IMR-90 (cell line): ENCODE data around the gene NKTR. TPM values are rescaled to one million over a fixed set of nuclear protein-coding genes. Genes with fewer than 3 reads are reported as not detected.

Experiments used
- ATAC-seq: fragments of 200-7000 bp; cut with Tn5 transposase; 2 replicates; pipeline ENCODE4 v1.9.1; 2020; ENCODE audit warnings: low read depth, mild to moderate bottlenecking, moderate library complexity
- BruUV-seq: library from RNA; stranded (reverse); fragments of 400-500 nt; replicated peaks from 2 replicates; lab custom pipeline; 2021; lab: Mats Ljungman, UMichigan
- CTCF ChIA-PET: fragments of 300-600 bp; formaldehyde crosslinking; extraction: SDS; loops from one replicate; lab custom pipeline; 2021; ENCODE audit warnings: antibody characterized with exemption; lab: Yijun Ruan, JAX
- POLR2A ChIA-PET: fragments of 300-600 bp; sonication (Branson Sonifier 250); formaldehyde crosslinking; loops from one replicate; lab custom pipeline; 2022; ENCODE audit warnings: antibody characterized with exemption; ENCODE audit not compliant: unreplicated experiment; lab: Charles Lee
- DNase-seq: peaks from one replicate; pipeline ENCODE4 v3.0.0; 2013
- H2AFZ ChIP-seq: replicated peaks from 2 replicates; pipeline ENCODE3; 2013; ENCODE audit warnings: low read length, mild to moderate bottlenecking; ENCODE audit not compliant: poor library complexity
- H2AK5ac ChIP-seq: 2 replicates; pipeline ENCODE4 v1.6.1; 2013; ENCODE audit warnings: low read depth, low read length, inconsistent platforms
- H2AK9ac ChIP-seq: replicated peaks from 2 replicates; pipeline ENCODE3; 2013; ENCODE audit warnings: mild to moderate bottlenecking, low read depth, low read length, moderate library complexity; ENCODE audit not compliant: poor library complexity
- H2BK120ac ChIP-seq: 2 replicates; pipeline ENCODE4 v1.6.1; 2013; ENCODE audit warnings: low read depth, low read length, inconsistent platforms
- H2BK15ac ChIP-seq: 3 replicates; pipeline ENCODE4 v1.6.1; 2013; ENCODE audit warnings: low read depth, low read length, inconsistent platforms
- H2BK20ac ChIP-seq: 2 replicates; pipeline ENCODE4 v1.6.1; 2013; ENCODE audit warnings: low read depth, mild to moderate bottlenecking, inconsistent platforms, low read length, moderate library complexity
- H2BK5ac ChIP-seq: 2 replicates; pipeline ENCODE4 v1.6.1; 2013; ENCODE audit warnings: mild to moderate bottlenecking, low read depth, low read length, inconsistent platforms; ENCODE audit not compliant: poor library complexity, severe bottlenecking
- H3K14ac ChIP-seq: replicated peaks from 2 replicates; pipeline ENCODE4 v1.6.1; 2013; ENCODE audit warnings: low read depth, low read length, inconsistent platforms
- H3K18ac ChIP-seq: 2 replicates; pipeline ENCODE4 v1.6.1; 2013; ENCODE audit warnings: low read depth, low read length, control low read depth
- H3K23ac ChIP-seq: 2 replicates; pipeline ENCODE4 v1.6.1; 2013; ENCODE audit warnings: low read depth, low read length, inconsistent platforms
- H3K27ac ChIP-seq: 2 replicates; pipeline ENCODE4 v1.5.1; 2013; ENCODE audit warnings: mild to moderate bottlenecking, control low read depth, low read length; ENCODE audit not compliant: insufficient read depth
- H3K27me3 ChIP-seq: 2 replicates; pipeline ENCODE4 v1.6.1; 2013; ENCODE audit warnings: low read length; ENCODE audit not compliant: control insufficient read depth, insufficient read depth
- H3K36me3 ChIP-seq: 2 replicates; pipeline ENCODE4 v1.6.1; 2013; ENCODE audit warnings: low read length, mixed read lengths; ENCODE audit not compliant: control insufficient read depth, insufficient read depth
- H3K4ac ChIP-seq: 2 replicates; pipeline ENCODE4 v1.6.1; 2013; ENCODE audit warnings: low read depth, low read length, inconsistent platforms
- H3K4me1 ChIP-seq: 2 replicates; pipeline ENCODE4 v1.6.1; 2013; ENCODE audit warnings: low read length, mixed read lengths; ENCODE audit not compliant: control insufficient read depth, insufficient read depth
- H3K4me2 ChIP-seq: 2 replicates; pipeline ENCODE4 v1.6.1; 2013; ENCODE audit warnings: low read depth, mild to moderate bottlenecking, control low read depth, low read length, moderate library complexity
- H3K4me3 ChIP-seq: 2 replicates; pipeline ENCODE4 v1.5.1; 2013; ENCODE audit warnings: low read depth, mild to moderate bottlenecking, control low read depth, low read length, moderate library complexity; ENCODE audit not compliant: insufficient read depth
- H3K56ac ChIP-seq: 2 replicates; pipeline ENCODE4 v1.6.1; 2013; ENCODE audit warnings: low read length, inconsistent platforms; ENCODE audit not compliant: insufficient read depth; ENCODE audit errors: extremely low read depth
- H3K79me1 ChIP-seq, 2 experiments: 2 replicates each; pipeline ENCODE4 v1.6.1; 2013; ENCODE audit warnings: low read length in 2 of 2, inconsistent platforms in 1 of 2, low read depth in 1 of 2
- H3K9ac ChIP-seq: 2 replicates; pipeline ENCODE4 v1.6.1; 2013; ENCODE audit warnings: low read depth, low read length, control low read depth
- H3K9me1 ChIP-seq: 2 replicates; pipeline ENCODE4 v1.6.1; 2013; ENCODE audit warnings: low read length, inconsistent platforms; ENCODE audit not compliant: insufficient read depth
- H3K9me3 ChIP-seq: 2 replicates; pipeline ENCODE4 v1.6.1; 2013; ENCODE audit warnings: low read length; ENCODE audit not compliant: control insufficient read depth, insufficient read depth
- H4K20me1 ChIP-seq: 2 replicates; pipeline ENCODE4 v1.6.1; 2013; ENCODE audit warnings: low read length, inconsistent platforms; ENCODE audit not compliant: insufficient read depth
- H4K5ac ChIP-seq: 2 replicates; pipeline ENCODE4 v1.6.1; 2013; ENCODE audit warnings: mild to moderate bottlenecking, low read depth, low read length, control low read depth
- H4K8ac ChIP-seq, 2 experiments: 2 replicates each; pipeline ENCODE4 v1.6.1; 2013; ENCODE audit warnings: low read depth in 2 of 2, low read length in 2 of 2, control low read depth in 1 of 2, inconsistent platforms in 1 of 2
- H4K91ac ChIP-seq: 2 replicates; pipeline ENCODE4 v1.6.1; 2013; ENCODE audit warnings: low read depth, low read length, inconsistent platforms; ENCODE audit not compliant: insufficient read depth
- BHLHE40 ChIP-seq: fragments of 150-350 bp; IDR thresholded peaks from 2 replicates; pipeline ENCODE4 v1.6.1; 2016; ENCODE audit warnings: mild to moderate bottlenecking, low read depth, low read length
- CEBPB ChIP-seq: IDR thresholded peaks from 2 replicates; pipeline ENCODE4 v1.6.1; 2012; ENCODE audit warnings: low read depth, low read length, improper control_type of control experiment
- CHD1 ChIP-seq: IDR thresholded peaks from 2 replicates; pipeline ENCODE4 v1.6.1; 2012; ENCODE audit warnings: low read depth, low read length, improper control_type of control experiment
- FOS ChIP-seq: fragments of 150-350 bp; IDR thresholded peaks from 2 replicates; pipeline ENCODE4 v1.6.1; 2016; ENCODE audit warnings: low read depth, low read length
- MAFK ChIP-seq: IDR thresholded peaks from 2 replicates; pipeline ENCODE4 v1.6.1; 2012; ENCODE audit warnings: low read depth, low read length, improper control_type of control experiment
- MAZ ChIP-seq: IDR thresholded peaks from 2 replicates; pipeline ENCODE4 v1.6.1; 2012; ENCODE audit warnings: low read depth, mild to moderate bottlenecking, low read length, improper control_type of control experiment, moderate library complexity, borderline replicate concordance
- MXI1 ChIP-seq: IDR thresholded peaks from 2 replicates; pipeline ENCODE4 v1.6.1; 2012; ENCODE audit warnings: low read depth, mild to moderate bottlenecking, low read length, moderate library complexity, borderline replicate concordance
- NFE2L2 ChIP-seq: fragments of 150-350 bp; IDR thresholded peaks from 2 replicates; pipeline ENCODE4 v1.6.1; 2016; ENCODE audit warnings: low read depth, mild to moderate bottlenecking, low read length
- POLR2A ChIP-seq: IDR thresholded peaks from 2 replicates; pipeline ENCODE4 v1.6.1; 2012; ENCODE audit warnings: mild to moderate bottlenecking, low read depth, low read length
- RAD21 ChIP-seq: IDR thresholded peaks from 2 replicates; pipeline ENCODE4 v1.6.1; 2012; ENCODE audit warnings: low read length, improper control_type of control experiment
- RCOR1 ChIP-seq: IDR thresholded peaks from 2 replicates; pipeline ENCODE4 v1.6.1; 2012; ENCODE audit warnings: mild to moderate bottlenecking, low read length, improper control_type of control experiment; ENCODE audit not compliant: insufficient replicate concordance
- RFX5 ChIP-seq: IDR thresholded peaks from 2 replicates; pipeline ENCODE4 v1.8.0; 2012; ENCODE audit warnings: low read depth, mild to moderate bottlenecking, low read length, moderate library complexity
- SMC3 ChIP-seq: fragments of 150-350 bp; IDR thresholded peaks from 2 replicates; pipeline ENCODE4 v1.6.1; 2016; ENCODE audit warnings: low read depth, mild to moderate bottlenecking, antibody characterized with exemption, low read length, moderate library complexity
- WGBS, 2 experiments: methylation state at CpG; one replicate each; pipeline versions ENCODE4 v1.1.5 to v1.1.7; 2013; ENCODE audit warnings: missing lambda C conversion rate in 2 of 2; ENCODE audit not compliant: insufficient read length in 1 of 2; ENCODE audit errors: extremely low coverage in 2 of 2; 5-methylcytosine and 5-hydroxymethylcytosine counted together
- dilution Hi-C: fragments of 300-500 bp; cut with HindIII; formaldehyde crosslinking; loops from one replicate; pipeline ENCODE4 v1.14.3; 2018; ENCODE audit warnings: low sequenced_read_pairs; ENCODE audit not compliant: unreplicated experiment
- in situ Hi-C: fragments of 300-500 bp; cut with MboI; formaldehyde crosslinking; loops from 3 replicates; pipeline ENCODE4 v1.14.3; 2019; ENCODE audit warnings: low sequenced_read_pairs, inconsistent platforms, mixed read lengths
- intact Hi-C: fragments of 100-400 bp; cut with micrococcal nuclease; formaldehyde crosslinking; loops from 2 replicates; pipeline ENCODE4 v1.10.0; 2022
- polyA plus RNA-seq, 3 experiments: library from polyadenylated mRNA; depleted of rRNA; stranded (reverse); fragments of >200 nt; gene quantifications; 2 replicates each; pipeline ENCODE4 v1.2.3, GENCODE V29; 2012; ENCODE audit warnings: low replicate concordance in 1 of 3
- total RNA-seq: library from RNA; depleted of rRNA; stranded (reverse); fragments of >200 nt; gene quantifications from 2 replicates; pipeline ENCODE4 v1.2.3, GENCODE V29; 2012
- TF ChIP-seq, protein P1 (sequence below): fragments of 150-350 bp; IDR thresholded peaks from 2 replicates; pipeline ENCODE4 v1.6.1; 2016; ENCODE audit warnings: low read depth, mild to moderate bottlenecking, low read length, moderate library complexity, borderline replicate concordance
- TF ChIP-seq, protein P2 (sequence below): fragments of 150-350 bp; IDR thresholded peaks from 2 replicates; pipeline ENCODE4 v1.6.1; 2017; ENCODE audit warnings: mild to moderate bottlenecking, antibody characterized with exemption, low read length, low read depth

NKTR gene
- total and polyA plus RNA-seq, 2 of the 4 experiments (the other 2 are of a cell fraction): 24.0 to 30.7 TPM

DNA sequence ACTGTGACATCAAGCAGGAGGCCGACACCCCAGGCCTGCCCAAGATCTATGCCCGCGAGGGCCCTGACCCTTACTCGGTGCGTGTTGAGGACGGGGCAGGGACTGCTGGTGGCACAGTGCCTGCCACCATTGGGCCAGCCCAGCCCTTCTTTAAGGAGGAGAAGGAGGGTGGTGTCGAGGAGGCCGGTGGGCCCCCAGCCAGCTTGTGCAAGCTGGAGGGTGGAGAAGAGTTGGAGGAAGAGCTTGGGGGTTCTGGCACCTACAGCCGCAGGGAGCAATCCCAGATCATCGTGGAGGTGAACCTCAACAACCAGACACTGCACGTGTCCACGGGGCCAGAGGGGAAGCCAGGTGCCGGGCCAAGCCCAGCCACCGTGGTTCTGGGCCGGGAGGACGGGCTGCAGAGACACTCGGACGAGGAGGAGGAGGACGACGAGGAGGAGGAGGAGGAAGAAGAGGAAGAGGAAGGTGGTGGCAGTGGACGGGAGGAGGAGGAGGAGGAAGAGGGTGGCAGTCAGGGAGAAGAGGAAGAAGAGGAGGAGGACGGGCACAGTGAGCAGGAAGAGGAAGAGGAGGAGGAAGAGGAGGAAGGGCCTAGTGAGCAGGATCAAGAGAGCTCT, 58.4 kb downstream of the NKTR start:
- Histone ChIP-seq H4K5ac (no peak overlapping the region), H3K4ac (no peak overlapping the region), H2BK5ac (no peak overlapping the region), H3K9me1 (peaks cover 31% of the 10 kb centered on the region), H2BK20ac (no peak overlapping the region), H4K20me1 (peaks cover 30% of the 10 kb centered on the region), H3K4me3 (no peak overlapping the region), H4K91ac (no peak overlapping the region), H3K4me1 (peaks cover 13% of the 10 kb centered on the region), H2AK5ac (no peak overlapping the region), H2BK15ac (no peak overlapping the region), H3K27ac (no peak overlapping the region), H2BK120ac (no peak overlapping the region), H3K23ac (no peak overlapping the region), H3K14ac (no peak overlapping the region), H3K9me3 (no peaks in the 10 kb centered on the region), H3K79me1 (peaks cover 12 to 49% of the 10 kb centered on the region in 2 experiments), H4K8ac (no peak overlapping the region), H3K4me2 (no peak overlapping the region), H2AK9ac (no peak overlapping the region), H3K9ac (no peak overlapping the region), H3K27me3 (no peaks in the 10 kb centered on the region), H3K36me3 (peaks cover 21% of the 10 kb centered on the region; the same call in 1 of the 2 replicates), H2AFZ (no peak overlapping the region), H3K18ac (no peak overlapping the region), H3K56ac (no peak overlapping the region)
- in situ Hi-C loops: no loop called here
- intact Hi-C loops: loop anchor here (5.0 kb wide), 1 partner anchor 567 kb away; the partner anchor contains the start of gene TRAK1
- 76% methylated on average over 6 of the region's 22 CpGs; no CpG with 5 or more reads in 1 of the 2 experiments for WGBS, 2 experiments
- ATAC-seq (no peak), DNase-seq (no peak)
- CTCF ChIA-PET: no interaction called here
- POLR2A ChIA-PET: no interaction called here
- no TSS peak for BruUV-seq
- dilution Hi-C loops: no loop called here
- TF ChIP-seq CHD1 (no peak), MXI1 (no peak), BHLHE40 (no peak), RCOR1 (no peak), POLR2A (no peak), FOS (no peak), NFE2L2 (no peak), CEBPB (no peak), MAZ (no peak), RAD21 (no peak), SMC3 (no peak), RFX5 (no peak), MAFK (no peak)
- TF ChIP-seq, protein P1, sequence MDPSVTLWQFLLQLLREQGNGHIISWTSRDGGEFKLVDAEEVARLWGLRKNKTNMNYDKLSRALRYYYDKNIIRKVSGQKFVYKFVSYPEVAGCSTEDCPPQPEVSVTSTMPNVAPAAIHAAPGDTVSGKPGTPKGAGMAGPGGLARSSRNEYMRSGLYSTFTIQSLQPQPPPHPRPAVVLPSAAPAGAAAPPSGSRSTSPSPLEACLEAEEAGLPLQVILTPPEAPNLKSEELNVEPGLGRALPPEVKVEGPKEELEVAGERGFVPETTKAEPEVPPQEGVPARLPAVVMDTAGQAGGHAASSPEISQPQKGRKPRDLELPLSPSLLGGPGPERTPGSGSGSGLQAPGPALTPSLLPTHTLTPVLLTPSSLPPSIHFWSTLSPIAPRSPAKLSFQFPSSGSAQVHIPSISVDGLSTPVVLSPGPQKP: no peak
- TF ChIP-seq, protein P2, sequence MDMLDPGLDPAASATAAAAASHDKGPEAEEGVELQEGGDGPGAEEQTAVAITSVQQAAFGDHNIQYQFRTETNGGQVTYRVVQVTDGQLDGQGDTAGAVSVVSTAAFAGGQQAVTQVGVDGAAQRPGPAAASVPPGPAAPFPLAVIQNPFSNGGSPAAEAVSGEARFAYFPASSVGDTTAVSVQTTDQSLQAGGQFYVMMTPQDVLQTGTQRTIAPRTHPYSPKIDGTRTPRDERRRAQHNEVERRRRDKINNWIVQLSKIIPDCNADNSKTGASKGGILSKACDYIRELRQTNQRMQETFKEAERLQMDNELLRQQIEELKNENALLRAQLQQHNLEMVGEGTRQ: no peak
